ENCODE results near the gene KIF3A. TPM values are rescaled to one million over a fixed set of nuclear protein-coding genes. Genes with fewer than 3 reads are reported as not detected.

Gene KIF3A
- total RNA-seq, 1 donor from 2014 or later: 33.6 TPM

DNA sequence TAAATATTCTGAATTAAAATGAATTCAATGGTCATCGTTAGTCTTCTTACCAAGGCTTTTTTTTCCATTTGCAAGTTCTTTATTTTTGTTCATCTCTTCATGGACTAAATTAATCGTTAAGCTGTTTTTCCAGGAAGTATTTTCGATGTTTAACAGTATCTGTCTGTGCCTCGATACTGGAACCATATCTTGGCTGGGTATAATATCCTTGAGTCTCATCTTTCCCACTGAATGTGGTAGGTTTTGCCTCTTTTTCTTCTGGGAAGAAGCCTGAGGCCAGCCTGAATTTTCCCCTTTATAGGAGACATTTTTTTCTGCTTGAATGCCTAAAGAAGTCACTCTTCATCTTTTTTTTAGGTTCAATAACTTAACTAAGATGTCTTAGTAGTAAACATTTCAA lies 43.7 kb upstream of the KIF3A start:
- Mint-ChIP-seq H3K4me1 (ENCODE audit: low read depth) (peaks cover 7% of the 10 kb centered on the region), H3K9me3 (ENCODE audit: low read depth) (no peaks in the 10 kb centered on the region), H3K27ac (no peak overlapping the region), H3K4me3 (ENCODE audit: low read depth) (no peak overlapping the region), H3K36me3 (ENCODE audit: insufficient read depth) (no peaks in the 10 kb centered on the region), H3K27me3 (peaks cover 55% of the 10 kb centered on the region)
- TF ChIP-seq, protein P1, sequence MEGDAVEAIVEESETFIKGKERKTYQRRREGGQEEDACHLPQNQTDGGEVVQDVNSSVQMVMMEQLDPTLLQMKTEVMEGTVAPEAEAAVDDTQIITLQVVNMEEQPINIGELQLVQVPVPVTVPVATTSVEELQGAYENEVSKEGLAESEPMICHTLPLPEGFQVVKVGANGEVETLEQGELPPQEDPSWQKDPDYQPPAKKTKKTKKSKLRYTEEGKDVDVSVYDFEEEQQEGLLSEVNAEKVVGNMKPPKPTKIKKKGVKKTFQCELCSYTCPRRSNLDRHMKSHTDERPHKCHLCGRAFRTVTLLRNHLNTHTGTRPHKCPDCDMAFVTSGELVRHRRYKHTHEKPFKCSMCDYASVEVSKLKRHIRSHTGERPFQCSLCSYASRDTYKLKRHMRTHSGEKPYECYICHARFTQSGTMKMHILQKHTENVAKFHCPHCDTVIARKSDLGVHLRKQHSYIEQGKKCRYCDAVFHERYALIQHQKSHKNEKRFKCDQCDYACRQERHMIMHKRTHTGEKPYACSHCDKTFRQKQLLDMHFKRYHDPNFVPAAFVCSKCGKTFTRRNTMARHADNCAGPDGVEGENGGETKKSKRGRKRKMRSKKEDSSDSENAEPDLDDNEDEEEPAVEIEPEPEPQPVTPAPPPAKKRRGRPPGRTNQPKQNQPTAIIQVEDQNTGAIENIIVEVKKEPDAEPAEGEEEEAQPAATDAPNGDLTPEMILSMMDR (IDR thresholded peaks at IDR 0.05; ENCODE audit: unreplicated experiment): no peak
- no peak for DNase-seq (ENCODE audit: low spot score, unreplicated experiment)

DNA sequence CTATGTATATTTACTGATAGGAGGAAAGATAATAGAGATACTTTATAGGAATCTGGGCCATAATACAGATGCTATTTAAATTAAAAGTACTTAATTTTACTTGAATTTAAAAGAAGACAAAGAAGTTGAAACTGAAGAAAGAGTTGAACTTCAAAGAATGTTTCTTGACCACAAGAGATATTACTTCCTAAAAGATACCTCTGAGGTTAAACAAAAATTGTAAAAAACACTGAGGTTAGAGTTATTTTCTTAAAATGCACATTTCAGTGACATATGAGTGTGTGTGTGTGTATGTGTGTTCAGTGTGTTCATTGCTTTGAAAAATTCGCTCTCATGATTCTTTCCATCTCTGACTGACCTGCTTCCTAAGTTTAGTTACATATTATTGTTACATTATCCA lies 43.2 kb upstream of the KIF3A start:
- TF ChIP-seq, protein P1 (IDR thresholded peaks at IDR 0.05; ENCODE audit: unreplicated experiment): no peak
- Mint-ChIP-seq H3K27ac (no peak overlapping the region), H3K4me1 (ENCODE audit: low read depth) (peaks cover 9% of the 10 kb centered on the region), H3K27me3 (peaks cover 50% of the 10 kb centered on the region), H3K4me3 (ENCODE audit: low read depth) (no peak overlapping the region), H3K9me3 (ENCODE audit: low read depth) (no peaks in the 10 kb centered on the region), H3K36me3 (ENCODE audit: insufficient read depth) (no peaks in the 10 kb centered on the region)
- DNase-seq (ENCODE audit: low spot score, unreplicated experiment): no peak

DNA sequence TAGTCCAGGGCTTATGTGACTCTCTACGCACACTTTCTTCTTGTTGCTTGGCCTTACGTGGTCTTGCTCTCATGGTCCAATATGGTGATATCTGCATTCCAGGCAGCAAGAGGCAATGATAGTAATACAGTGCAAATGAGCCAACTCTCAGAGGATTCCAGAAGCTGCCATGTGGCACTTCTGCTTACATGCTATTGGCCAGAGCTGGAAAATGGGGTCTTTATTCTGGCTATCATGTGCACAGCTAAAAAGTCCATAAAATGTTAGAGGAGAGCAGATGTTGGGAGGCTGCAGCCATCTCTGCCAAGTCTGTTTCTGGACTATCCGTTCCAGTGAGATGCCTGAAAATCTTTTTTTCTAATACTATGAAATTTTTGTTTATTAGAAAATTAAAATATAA lies 42.6 kb upstream of the KIF3A start:
- Mint-ChIP-seq H3K27ac (no peak overlapping the region), H3K4me3 (ENCODE audit: low read depth) (no peak overlapping the region), H3K27me3 (peaks cover 44% of the 10 kb centered on the region), H3K9me3 (ENCODE audit: low read depth) (no peaks in the 10 kb centered on the region), H3K36me3 (ENCODE audit: insufficient read depth) (no peaks in the 10 kb centered on the region), H3K4me1 (ENCODE audit: low read depth) (peaks cover 13% of the 10 kb centered on the region)
- TF ChIP-seq, protein P1 (IDR thresholded peaks at IDR 0.05; ENCODE audit: unreplicated experiment): no peak
- DNase-seq (ENCODE audit: low spot score, unreplicated experiment): no peak

DNA sequence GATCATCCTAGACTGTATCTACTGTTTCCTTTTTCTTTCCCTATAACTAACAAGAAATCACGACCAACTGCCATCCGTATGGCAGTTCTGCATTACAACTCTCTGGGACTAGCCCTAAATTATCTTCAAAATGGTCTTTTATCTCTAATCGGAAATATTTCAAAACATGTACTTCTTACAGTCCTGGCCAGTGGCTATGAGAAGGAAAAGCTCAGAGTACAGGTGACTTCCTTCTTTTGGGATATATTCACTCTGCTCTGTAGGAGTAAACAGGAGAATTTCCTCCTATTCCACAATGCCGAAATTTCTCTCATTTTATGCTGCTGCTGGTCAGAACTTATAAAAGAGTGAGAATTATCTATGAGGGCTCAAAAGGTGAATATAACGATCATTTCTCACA lies 41.5 kb upstream of the KIF3A start:
- no peaks in the 10 kb centered on the region for H3K9me3 Mint-ChIP-seq (ENCODE audit: low read depth)
- DNase-seq (ENCODE audit: low spot score, unreplicated experiment): no peak
- TF ChIP-seq, protein P1 (IDR thresholded peaks at IDR 0.05; ENCODE audit: unreplicated experiment): no peak
- peak overlapping the region; percentile 24 for H3K4me3 Mint-ChIP-seq (ENCODE audit: low read depth)
- H3K27ac Mint-ChIP-seq: no peak overlapping the region
- H3K27me3 Mint-ChIP-seq: peaks cover 43% of the 10 kb centered on the region
- H3K4me1 Mint-ChIP-seq (ENCODE audit: low read depth): peaks cover 13% of the 10 kb centered on the region
- H3K36me3 Mint-ChIP-seq (ENCODE audit: insufficient read depth): no peaks in the 10 kb centered on the region

DNA sequence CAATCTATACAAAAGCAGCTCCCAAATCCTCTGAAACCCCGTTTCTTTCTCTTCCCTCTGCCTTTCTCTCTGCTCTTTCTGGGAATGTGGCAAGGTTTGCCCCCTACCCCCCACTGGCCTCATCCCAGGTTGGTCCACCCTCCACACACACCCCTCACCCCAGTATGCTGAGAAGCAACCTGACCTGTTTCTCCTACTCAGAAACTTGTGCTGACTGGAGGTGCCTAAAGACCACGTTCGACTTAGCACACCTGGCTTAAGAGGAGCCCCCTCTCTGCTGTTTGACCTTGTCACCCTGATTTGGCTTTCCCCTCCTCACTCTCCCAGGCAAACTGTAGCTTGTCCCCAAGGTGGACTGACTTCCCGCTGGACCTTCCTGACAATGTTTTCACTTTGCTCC lies 40.8 kb upstream of the KIF3A start:
- TF ChIP-seq, protein P1 (IDR thresholded peaks at IDR 0.05; ENCODE audit: unreplicated experiment): no peak
- Mint-ChIP-seq H3K27ac (peak overlapping the region; percentile 75), H3K27me3 (peaks cover 43% of the 10 kb centered on the region), H3K4me3 (ENCODE audit: low read depth) (peak overlapping the region; percentile 79), H3K36me3 (ENCODE audit: insufficient read depth) (no peaks in the 10 kb centered on the region), H3K4me1 (ENCODE audit: low read depth) (peaks cover 13% of the 10 kb centered on the region), H3K9me3 (ENCODE audit: low read depth) (no peaks in the 10 kb centered on the region)
- DNase-seq (ENCODE audit: low spot score, unreplicated experiment): no peak

Data from progenitor cell of endocrine pancreas (in vitro differentiated cells).